Measurements from ENCODE around the gene BOD1L2. TPM values are rescaled to one million over a fixed set of nuclear protein-coding genes. Genes with fewer than 3 reads are reported as not detected.

BOD1L2 gene
- total and polyA plus RNA-seq, 7 donors = not detected

- Histone ChIP-seq H3K27me3 (ENCODE audit: insufficient read depth in 3 of 3, low read length in 2 of 3) (peaks cover 0 to 7% (median 5%) of the 10 kb centered on the region in 3 donors), H3K4me3 (no peak overlapping the region), H3K27ac (no peak overlapping the region), H3K9me3 (no peaks in the 10 kb centered on the region), H3K36me3 (ENCODE audit: insufficient read depth in 1 of 2, low read depth in 1 of 2) (no peaks in the 10 kb centered on the region), H3K4me1 (no peaks in the 10 kb centered on the region)
- 57 to 59% (median 58%) methylated on average over 13 of the region's 13 CpGs for WGBS, 3 donors
- ATAC-seq = no peak
- intact Hi-C loops (cut with DNase I) = no loop called here
- TF ChIP-seq CTCF (IDR thresholded peaks at IDR 0.05) = no peak
- DNase-seq = no peak
Measured at GRCh38 chr18:57154191-57154830, 7.4 kb downstream of the BOD1L2 start.

- WGBS, 3 donors = 58 to 70% (median 70%) methylated on average over 6 of the region's 6 CpGs
- no peaks in the 10 kb centered on the region for H3K36me3 ChIP-seq (ENCODE audit: insufficient read depth in 1 of 2, low read depth in 1 of 2)
- intact Hi-C loops (cut with DNase I) = no loop called here
- H3K4me1 ChIP-seq = no peaks in the 10 kb centered on the region
- H3K4me3 ChIP-seq = no peak overlapping the region
- H3K9me3 ChIP-seq = no peaks in the 10 kb centered on the region
- ATAC-seq (no peak), DNase-seq (no peak)
- no peak overlapping the region for H3K27ac ChIP-seq
- peaks cover 0 to 2% (median 0%) of the 10 kb centered on the region in 3 donors for H3K27me3 ChIP-seq (ENCODE audit: insufficient read depth in 3 of 3, low read length in 2 of 3)
- no peak for TF ChIP-seq CTCF (IDR thresholded peaks at IDR 0.05)
Measured at GRCh38 chr18:57164401-57164800, 17.5 kb downstream of the BOD1L2 start.

GRCh38 chr18:57167617-57168308 is 20.9 kb downstream of the BOD1L2 start:
- peaks cover 0 to 2% (median 0%) of the 10 kb centered on the region in 3 donors for H3K27me3 ChIP-seq (ENCODE audit: insufficient read depth in 3 of 3, low read length in 2 of 3)
- H3K9me3 ChIP-seq = no peaks in the 10 kb centered on the region
- H3K36me3 ChIP-seq (ENCODE audit: insufficient read depth in 1 of 2, low read depth in 1 of 2) = no peaks in the 10 kb centered on the region
- WGBS, 3 donors = 71 to 76% (median 76%) methylated on average over 1 of the region's 1 CpG
- no peaks in the 10 kb centered on the region for H3K4me1 ChIP-seq
- TF ChIP-seq CTCF (IDR thresholded peaks at IDR 0.05) = no peak
- H3K4me3 ChIP-seq = no peak overlapping the region
- DNase-seq (no peak), ATAC-seq (no peak)
- intact Hi-C loops (cut with DNase I) = no loop called here
- H3K27ac ChIP-seq = no peak overlapping the region

- no peaks in the 10 kb centered on the region for H3K4me1 ChIP-seq
- no peaks in the 10 kb centered on the region for H3K9me3 ChIP-seq
- intact Hi-C loops (cut with DNase I) = no loop called here
- no peak overlapping the region for H3K4me3 ChIP-seq
- no peak for TF ChIP-seq CTCF (IDR thresholded peaks at IDR 0.05)
- no peak overlapping the region for H3K27ac ChIP-seq
- DNase-seq (no peak), ATAC-seq (no peak)
- WGBS, 3 donors = 59 to 66% (median 59%) methylated on average over 1 of the region's 1 CpG
- H3K36me3 ChIP-seq (ENCODE audit: insufficient read depth in 1 of 2, low read depth in 1 of 2) = no peaks in the 10 kb centered on the region
- H3K27me3 ChIP-seq (ENCODE audit: insufficient read depth in 3 of 3, low read length in 2 of 3) = peaks cover 0 to 2% (median 0%) of the 10 kb centered on the region in 3 donors
Measured at GRCh38 chr18:57171026-57171425, 24.1 kb downstream of the BOD1L2 start.

Data from psoas muscle (tissue), 8 donors.